Stimulated activated CD8-positive, alpha-beta memory T cell treated with anti-CD3 and anti-CD28 coated beads, Interleukin-4, amount 100 ng/mL, for 1 hour (primary cell): ENCODE measurements around the gene KCNMA1.

Source experiments
- DNase-seq, 2 donors: peaks; one replicate each; pipeline ENCODE4 v3.0.0-alpha.2; 2020; ENCODE audit warnings: low read depth in 2 of 2, low spot score in 1 of 2

Gene KCNMA1

GRCh38 chr10:77072836-77073662, 564.6 kb downstream of the KCNMA1 start:
- no peak for DNase-seq

GRCh38 chr10:77072361-77072835, 565.2 kb downstream of the KCNMA1 start:
- no peak for DNase-seq

- DNase-seq = no peak
Measured at GRCh38 chr10:77071956-77072355, 565.7 kb downstream of the KCNMA1 start.

GRCh38 chr10:77071001-77071511, 566.6 kb downstream of the KCNMA1 start:
- no peak for DNase-seq

GRCh38 chr10:77070346-77070745, 567.3 kb downstream of the KCNMA1 start:
- DNase-seq = no peak

GRCh38 chr10:77068969-77069368, 568.6 kb downstream of the KCNMA1 start:
- no peak for DNase-seq

GRCh38 chr10:77068272-77068671, 569.3 kb downstream of the KCNMA1 start:
- no peak for DNase-seq

GRCh38 chr10:77062381-77062780, 575.2 kb downstream of the KCNMA1 start:
- no peak for DNase-seq

GRCh38 chr10:77060913-77061312, 576.7 kb downstream of the KCNMA1 start:
- DNase-seq = no peak

GRCh38 chr10:77056650-77057049, 581.0 kb downstream of the KCNMA1 start:
- no peak for DNase-seq

- DNase-seq = no peak
Measured at GRCh38 chr10:77052593-77052992, 585.0 kb downstream of the KCNMA1 start.

- no peak for DNase-seq
Measured at GRCh38 chr10:77051837-77052236, 585.8 kb downstream of the KCNMA1 start.

- DNase-seq = no peak
Measured at GRCh38 chr10:77049896-77050295, 587.7 kb downstream of the KCNMA1 start.

GRCh38 chr10:77049146-77049545, 588.5 kb downstream of the KCNMA1 start:
- DNase-seq = no peak

GRCh38 chr10:77045085-77045484, 592.5 kb downstream of the KCNMA1 start:
- no peak for DNase-seq

- DNase-seq = no peak
Measured at GRCh38 chr10:77043420-77043763, 594.2 kb downstream of the KCNMA1 start.

- DNase-seq = no peak
Measured at GRCh38 chr10:77042706-77043419, 594.7 kb downstream of the KCNMA1 start.

- DNase-seq = no peak
Measured at GRCh38 chr10:77041636-77042258, 595.9 kb downstream of the KCNMA1 start.

- no peak for DNase-seq
Measured at GRCh38 chr10:77038407-77038806, 599.2 kb downstream of the KCNMA1 start.

GRCh38 chr10:77037735-77038403, 599.7 kb downstream of the KCNMA1 start:
- DNase-seq = no peak
